GM21367 (cell line): ENCODE measurements around the gene ERBB2.
"Not testable (repeated sequence)": the region's sequence is repeated elsewhere in the genome, so short reads cannot be mapped to it uniquely, and the experiment has no call there.

Experiments
- ATAC-seq: cut with Tn5 transposase; IDR thresholded peaks from one replicate; pipeline ENCODE4 v1.9.1; 2021; ENCODE audit not compliant: unreplicated experiment

ERBB2 gene

DNA sequence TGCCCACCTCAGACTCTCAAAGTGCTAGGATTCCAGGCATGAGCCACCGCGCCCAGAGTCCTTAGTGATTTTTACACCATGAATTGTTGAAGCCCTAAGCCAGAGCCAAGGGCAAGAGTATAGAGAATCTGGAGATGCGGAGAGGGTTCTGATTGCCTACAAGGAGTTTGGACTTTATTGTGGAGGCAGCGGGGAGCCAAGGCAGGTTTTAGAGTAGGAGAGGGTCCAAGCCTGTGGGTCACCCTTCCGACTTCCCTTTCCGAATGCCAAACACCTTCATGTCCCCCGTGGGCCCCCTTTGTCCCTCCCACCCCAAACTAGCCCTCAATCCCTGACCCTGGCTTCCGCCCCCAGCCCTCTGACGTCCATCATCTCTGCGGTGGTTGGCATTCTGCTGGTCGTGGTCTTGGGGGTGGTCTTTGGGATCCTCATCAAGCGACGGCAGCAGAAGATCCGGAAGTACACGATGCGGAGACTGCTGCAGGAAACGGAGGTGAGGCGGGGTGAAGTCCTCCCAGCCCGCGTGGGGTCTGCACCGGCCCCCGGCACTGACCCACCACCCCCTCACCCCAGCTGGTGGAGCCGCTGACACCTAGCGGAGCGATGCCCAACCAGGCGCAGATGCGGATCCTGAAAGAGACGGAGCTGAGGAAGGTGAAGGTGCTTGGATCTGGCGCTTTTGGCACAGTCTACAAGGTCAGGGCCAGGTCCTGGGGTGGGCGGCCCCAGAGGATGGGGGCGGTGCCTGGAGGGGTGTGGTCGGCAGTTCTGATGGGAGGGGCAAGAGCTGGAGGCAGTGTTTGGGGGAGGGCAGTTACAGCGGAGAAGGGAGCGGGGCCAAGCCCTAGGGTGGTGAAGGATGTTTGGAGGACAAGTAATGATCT lies 23.3 kb downstream of the ERBB2 start:
- ATAC-seq: no peak

DNA sequence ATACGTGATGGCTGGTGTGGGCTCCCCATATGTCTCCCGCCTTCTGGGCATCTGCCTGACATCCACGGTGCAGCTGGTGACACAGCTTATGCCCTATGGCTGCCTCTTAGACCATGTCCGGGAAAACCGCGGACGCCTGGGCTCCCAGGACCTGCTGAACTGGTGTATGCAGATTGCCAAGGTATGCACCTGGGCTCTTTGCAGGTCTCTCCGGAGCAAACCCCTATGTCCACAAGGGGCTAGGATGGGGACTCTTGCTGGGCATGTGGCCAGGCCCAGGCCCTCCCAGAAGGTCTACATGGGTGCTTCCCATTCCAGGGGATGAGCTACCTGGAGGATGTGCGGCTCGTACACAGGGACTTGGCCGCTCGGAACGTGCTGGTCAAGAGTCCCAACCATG lies 24.9 kb downstream of the ERBB2 start:
- ATAC-seq: no peak

DNA sequence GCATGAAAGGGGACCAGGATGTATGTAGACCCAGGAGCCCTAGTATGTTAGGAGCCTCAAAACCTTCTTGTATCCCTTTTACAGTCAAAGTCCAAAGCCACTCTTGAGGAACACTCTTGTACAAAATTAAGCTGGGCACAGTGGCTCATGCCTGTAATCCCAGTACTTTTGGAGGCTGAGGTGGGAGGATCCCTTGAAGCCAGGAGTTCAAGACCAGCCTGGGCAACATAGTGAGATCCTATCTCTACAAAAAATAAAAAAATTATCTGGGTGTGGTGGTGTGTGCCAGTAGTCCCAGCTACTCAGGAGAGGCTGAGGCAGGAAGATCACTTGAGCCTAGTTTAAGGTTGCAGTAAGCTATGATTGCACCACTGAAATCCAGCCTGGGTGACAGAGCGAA lies 26.1 kb downstream of the ERBB2 start:
- ATAC-seq: not testable (repeated sequence)

DNA sequence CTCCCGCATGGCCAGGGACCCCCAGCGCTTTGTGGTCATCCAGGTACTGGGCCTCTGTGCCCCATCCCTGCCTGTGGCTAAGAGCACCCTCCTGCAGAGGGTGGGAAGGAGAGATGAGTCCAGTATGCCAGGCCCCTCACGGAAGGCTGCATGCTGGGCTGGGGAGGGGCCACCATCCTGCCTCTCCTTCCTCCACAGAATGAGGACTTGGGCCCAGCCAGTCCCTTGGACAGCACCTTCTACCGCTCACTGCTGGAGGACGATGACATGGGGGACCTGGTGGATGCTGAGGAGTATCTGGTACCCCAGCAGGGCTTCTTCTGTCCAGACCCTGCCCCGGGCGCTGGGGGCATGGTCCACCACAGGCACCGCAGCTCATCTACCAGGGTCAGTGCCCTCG lies 26.8 kb downstream of the ERBB2 start:
- ATAC-seq: no peak

DNA sequence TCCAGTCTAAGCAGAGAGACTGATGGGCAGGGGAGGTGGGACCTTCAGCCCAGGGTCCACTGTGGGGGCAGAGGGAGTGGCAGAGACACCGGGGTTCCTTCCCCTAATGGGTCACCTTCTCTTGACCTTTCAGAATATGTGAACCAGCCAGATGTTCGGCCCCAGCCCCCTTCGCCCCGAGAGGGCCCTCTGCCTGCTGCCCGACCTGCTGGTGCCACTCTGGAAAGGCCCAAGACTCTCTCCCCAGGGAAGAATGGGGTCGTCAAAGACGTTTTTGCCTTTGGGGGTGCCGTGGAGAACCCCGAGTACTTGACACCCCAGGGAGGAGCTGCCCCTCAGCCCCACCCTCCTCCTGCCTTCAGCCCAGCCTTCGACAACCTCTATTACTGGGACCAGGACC lies 27.7 kb downstream of the ERBB2 start:
- no peak for ATAC-seq

DNA sequence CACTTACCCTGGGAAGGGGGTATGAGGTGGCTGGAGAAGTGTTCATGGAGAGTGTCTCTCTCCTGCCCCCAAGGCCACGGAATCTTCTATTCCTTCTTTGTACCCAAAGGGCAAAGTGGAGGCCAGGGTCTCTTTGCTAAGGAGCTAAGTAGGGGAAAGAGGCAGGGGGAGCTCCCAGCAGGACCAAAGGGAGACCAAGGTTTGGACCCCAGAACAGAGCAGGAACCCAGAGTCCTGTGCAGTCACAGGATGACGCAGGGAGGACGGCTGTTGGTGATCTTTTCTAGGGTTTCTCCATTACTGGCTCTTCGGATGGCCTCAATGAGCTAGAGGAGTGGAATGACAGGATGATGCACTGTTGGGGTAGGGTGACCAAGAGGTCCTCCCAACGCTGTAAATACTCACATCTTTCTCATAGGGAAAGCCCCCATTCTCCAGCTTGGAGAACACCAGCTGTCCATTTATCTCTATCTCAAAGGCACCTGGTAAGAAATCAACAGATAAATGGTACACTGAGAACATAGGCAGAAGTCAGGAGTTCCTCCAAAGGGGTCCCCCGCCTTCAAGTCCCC lies 29.5 kb downstream of the ERBB2 start:
- ATAC-seq: no peak

DNA sequence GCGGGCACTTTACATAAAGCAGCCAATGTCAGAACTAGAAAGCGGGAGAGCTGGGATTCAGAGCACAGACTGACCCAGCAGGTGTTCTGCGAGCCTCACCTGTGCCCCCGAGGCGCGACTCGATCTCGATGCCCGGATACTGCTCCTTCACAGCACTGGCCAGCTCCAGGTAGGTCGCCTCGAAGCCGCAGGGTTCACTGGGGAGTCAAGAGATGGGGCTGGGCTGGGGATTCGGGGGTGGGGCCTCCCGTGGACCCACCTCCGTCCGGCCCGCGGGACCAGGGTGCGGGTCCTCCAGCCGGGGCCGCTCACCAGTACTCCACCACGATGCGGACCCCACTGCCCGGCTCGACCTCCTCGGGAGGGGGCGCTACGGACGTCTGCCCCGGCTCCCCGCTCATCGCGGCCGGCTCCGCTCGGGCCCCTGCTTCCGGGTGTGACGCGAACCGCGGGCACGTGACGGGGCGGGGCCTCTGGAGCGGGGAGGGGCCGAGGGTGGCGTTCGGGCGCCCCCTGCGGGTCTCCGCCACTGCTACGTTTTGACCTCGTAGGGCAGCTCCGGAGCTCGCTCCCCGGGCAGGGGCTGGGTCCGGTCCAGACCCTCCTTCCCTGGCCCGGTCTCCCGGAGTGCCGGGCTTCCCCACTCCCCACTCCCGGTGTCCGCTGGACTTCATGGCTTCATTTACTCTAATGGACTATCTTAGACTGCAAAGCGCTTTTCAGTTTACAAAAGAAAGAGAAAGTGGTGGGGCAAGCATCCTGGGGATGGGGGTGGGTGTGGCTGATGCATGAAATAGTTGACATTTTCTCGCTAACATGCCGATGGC lies 30.4 kb downstream of the ERBB2 start, which contains the start of gene MIEN1:
Gene MIEN1 (minus strand): TSS at position 438 of the 827 bp plus-strand sequence. CDS start 37 bp downstream, at position 401.
- ATAC-seq: peak; percentile 81

DNA sequence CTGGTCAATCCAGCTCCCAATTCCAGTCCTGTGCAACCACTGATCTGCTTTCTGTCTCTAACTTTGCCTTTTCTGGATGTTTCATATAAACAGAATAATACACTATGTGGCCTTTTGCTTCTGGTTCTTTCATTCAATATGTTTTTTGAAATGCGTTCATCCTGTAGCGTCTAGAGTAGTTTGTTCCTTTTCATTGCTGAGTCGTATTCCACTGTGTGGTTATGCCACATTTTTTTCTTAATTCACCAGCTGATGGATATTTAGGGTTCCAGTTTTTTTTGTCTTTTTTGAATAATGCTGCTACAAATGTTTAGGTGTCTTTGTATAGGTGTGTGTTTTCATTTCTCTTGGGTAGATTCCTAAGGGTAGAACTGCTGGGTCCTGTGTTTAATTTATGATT lies 32.7 kb downstream of the ERBB2 start:
- ATAC-seq: no peak

DNA sequence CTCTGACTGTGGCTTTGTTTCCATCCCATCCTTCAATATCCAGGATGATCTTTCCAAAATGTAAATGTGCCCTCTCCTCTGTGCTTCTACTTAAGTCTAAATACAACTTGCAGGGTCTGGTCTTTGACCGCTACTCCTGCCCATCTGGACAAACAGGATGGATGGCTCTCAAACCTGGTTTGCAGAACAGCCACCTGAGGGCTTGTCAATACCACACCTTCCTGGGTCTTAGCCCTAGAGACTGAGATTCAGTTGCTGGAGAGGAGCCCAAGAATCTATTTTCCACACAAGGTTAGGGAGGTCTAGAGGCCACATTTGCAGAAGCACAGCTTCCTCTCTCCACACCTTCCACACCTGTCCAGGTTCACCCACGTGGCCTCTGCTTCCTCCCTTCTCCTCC lies 36.0 kb downstream of the ERBB2 start:
- ATAC-seq: no peak

DNA sequence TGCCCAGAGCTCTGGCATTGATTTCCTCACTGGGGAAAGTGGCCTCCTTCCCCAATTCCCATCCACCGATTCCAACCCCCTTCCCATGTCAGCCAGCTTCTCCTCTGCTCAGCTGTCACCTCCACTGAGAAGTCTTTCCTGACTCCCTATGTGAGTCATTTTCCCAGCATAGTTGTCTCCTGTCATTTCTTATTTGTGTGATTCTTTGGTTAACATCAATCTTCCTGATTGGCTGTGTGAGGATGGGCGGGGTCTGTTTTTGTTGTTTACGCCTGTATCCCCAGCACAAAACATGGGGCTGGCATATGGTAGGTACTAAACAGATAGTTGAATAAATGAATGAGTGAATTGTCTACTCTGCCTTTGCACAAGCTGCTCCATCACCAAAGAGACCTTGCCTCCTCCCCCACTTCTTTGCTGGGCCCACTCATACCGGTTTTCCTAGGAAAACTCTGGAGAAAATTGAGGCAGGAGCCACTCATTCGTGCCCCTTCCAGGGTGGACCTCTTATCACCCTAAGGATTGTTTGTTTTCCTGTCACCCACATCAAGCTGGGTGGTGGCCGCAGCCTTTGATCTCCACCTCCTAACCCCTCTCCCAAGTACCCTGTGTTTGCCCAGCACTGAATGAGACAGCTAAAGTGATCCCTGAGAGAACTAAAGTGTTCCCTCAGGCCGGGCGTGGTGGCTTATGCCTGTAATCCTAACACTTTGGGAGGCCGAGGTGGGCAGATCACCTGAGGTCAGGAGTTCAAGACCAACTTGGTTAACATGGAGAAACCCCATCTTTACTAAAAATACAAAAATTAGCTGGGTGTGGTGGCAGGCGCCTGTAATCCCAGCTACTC lies 36.7 kb downstream of the ERBB2 start:
- ATAC-seq: no peak

DNA sequence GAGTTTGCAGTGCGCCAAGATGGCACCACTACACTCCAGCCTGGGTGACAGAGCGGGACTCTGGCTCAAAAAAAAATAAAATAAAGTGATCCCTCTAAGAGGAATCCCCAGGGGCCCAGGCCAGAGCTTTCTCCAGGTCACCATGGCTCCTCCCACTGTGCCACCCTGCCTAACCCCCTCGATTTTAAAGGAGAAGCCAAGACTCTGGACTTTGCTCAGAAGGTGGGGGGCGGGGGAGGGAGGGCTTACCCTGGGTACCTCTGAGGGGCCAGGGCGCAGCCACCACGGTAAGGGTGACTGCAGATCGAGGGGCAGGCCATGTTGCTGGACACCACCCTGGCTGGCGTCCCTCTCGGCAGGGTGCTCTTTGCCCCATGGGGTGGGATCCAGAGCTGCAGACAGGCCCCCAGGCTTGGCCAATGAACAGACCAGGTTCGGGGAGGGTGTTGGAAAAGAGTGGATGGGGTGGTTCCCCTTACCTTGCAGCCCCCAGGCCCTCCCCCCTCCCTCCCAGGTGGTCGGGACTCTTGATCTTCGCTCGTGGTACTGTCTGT lies 37.4 kb downstream of the ERBB2 start:
- no peak for ATAC-seq

DNA sequence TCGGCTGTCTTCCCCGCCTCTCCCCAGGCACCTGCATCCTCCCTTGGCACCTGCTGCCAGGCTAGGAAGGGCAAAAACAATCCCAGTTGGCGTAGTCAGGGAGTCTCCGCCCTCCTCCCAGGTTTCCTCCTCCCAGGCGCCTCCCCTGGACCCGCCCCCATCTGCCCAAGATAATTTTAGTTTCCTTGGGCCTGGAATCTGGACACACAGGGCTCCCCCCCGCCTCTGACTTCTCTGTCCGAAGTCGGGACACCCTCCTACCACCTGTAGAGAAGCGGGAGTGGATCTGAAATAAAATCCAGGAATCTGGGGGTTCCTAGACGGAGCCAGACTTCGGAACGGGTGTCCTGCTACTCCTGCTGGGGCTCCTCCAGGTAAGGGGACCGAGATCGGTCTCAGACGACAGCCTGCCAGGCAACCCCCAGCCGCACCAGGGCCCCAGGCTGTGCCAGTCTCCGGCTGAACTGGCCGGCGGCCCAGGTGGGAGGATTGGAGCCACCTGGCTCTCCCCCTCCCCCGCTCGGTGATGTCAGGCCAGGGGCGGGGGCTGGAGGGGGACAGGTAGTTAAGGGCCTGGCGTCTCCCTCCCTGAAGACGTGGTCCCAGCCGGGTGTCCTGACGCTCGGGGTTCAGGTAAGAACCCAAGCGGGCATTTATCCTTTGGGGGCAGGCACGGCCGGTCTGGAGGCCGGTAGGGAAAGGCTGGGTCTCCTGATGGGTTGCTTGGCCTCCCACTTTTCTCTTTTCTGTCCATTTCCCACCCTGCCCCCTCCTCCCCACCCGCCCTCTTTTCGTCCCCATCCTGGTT lies 38.1 kb downstream of the ERBB2 start, which contains the start of gene GRB7:
Gene GRB7 (plus strand): TSS at position 179 of the 808 bp plus-strand sequence. CDS start 4,364 bp downstream, outside the sequence.
- no peak for ATAC-seq

DNA sequence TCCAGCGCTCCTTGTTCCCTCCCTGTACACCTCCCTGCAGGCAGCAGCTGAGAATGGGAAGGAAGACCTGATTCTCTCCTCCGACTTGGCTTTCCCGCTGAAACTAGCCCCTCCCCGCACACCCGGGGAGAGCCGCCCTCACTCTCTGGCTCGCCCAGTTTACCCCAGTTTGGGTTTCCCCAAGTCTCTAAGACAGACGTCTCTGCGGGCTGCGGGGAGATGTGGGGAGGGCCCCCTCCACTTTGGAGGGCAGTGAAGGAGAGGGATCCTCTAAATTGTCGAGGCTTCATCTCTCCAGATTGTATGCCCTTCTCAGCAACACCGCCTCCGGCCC lies 38.7 kb downstream of the ERBB2 start:
- no peak for ATAC-seq

DNA sequence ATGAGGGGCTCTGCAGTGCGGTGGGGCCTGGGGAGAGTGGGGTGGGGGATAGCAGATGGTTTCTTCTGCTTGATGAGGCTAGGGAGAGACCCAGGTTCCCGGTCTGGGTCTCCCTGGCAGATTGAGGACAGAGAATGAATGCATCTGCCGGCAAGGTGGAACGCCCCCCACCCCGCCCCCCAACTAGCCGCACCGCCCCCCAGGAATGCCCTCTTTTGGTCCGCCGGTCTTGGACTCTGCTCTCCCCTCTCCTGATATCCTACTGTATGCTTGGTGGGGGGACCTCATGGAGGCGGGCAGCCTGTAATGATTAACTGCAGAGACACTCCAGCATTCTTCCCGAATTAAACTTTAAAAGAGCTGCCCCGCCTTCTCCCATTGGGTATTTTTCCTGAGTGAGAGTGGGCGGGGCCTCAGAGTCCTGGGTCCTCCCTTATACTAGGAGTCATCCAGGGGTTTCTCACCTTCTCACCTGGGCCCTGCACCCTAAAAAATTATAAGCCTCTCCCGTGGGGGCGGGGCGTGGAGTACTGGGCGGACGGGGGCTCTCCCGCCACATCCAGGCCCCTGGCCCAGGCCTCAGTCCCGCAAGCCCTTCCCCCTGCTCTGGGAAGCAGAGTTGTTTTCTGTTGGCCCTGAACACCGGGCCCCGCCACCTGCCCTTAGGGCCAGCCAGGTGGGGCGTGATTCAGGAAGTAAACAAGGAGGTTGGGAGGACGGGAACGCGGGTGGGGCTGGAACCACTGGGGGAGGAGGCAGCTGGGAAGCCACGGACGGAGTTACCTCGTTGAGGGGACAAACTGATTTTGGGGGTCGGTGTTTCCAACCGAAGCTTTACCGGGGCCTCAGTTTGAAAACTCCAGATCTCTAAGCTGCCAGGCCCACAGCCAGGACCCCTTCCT lies 39.4 kb downstream of the ERBB2 start:
- no peak for ATAC-seq

DNA sequence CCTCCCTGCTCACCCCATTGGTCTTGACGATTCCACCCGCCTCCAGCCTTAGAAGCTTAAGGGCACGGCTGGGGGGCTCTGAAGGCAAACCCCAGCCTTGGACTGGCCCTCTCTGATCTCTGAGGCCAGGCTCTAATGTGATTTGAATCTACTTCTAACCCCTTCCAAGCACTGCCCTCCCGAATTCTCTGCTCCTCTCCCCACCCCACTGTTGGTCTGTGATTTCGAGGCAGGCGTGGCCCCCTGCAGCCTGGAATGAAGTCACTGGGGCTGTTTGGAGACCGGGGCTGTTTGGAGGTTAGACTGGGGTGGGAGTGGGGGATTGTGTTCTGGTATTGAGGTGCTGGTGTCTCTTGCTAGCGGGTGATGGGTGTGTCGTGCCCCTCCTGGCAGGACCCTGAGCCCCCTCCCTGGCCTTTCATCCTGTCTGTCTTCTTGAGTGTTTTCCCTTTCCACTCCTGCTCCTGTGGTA lies 40.1 kb downstream of the ERBB2 start:
- ATAC-seq: no peak

DNA sequence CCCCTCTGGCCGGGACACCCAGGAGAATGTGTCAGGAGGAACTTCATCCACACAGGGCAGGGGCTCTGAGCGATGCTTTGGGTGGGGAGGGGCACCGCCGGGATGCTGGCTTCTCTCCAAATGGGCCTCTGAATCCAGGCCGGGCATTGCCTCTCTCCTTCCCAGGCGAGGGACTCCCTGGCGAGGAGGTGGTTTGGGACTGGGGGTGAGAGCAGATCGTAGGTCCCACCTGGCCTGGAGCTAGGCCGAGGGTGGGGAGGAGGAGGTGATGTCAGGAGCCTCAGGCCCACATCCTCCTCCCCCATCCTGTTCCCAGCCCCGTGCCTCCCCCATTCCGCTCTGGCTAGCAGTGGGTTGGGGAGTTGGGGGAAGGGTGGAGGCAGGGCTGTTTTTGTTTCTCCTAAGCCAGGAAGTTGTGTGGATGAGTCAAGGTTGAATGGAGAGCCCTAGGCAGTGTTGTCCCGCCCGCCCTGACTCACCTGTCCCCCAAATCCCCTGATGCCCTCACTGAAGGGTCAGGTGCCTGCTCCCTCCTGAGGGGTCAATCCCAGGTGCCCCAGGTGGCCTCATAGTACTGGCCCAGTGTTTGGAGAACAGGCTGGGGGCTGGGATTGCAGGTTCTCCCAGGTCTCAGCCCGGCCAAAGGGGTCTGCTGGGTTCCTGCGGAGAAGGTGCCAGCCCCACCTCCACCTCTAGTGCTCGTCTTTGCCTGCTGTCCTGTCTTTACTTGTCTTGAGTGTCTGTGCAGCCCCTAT lies 40.7 kb downstream of the ERBB2 start:
- no peak for ATAC-seq

DNA sequence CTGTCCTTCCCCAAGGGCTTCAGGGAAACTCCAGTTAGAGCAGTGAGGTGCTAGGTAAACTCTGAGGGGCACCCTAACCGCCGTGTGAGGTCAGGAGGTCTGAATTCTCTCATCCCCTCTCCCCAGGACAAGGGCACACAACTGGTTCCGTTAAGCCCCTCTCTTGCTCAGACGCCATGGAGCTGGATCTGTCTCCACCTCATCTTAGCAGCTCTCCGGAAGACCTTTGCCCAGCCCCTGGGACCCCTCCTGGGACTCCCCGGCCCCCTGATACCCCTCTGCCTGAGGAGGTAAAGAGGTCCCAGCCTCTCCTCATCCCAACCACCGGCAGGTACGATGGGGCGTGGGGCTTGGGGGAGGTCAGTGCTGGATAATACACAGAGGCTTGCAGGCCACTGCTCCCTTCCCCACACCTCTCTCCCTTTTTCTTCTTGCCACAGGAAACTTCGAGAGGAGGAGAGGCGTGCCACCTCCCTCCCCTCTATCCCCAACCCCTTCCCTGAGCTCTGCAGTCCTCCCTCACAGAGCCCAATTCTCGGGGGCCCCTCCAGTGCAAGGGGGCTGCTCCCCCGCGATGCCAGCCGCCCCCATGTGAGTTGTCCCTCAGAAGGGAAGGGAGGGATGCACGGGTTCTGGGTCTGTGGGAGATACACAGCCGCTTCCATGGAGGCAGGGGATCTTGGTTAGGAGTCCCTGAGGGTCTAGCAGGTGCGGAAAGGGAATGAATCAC lies 42.4 kb downstream of the ERBB2 start:
- no peak for ATAC-seq
